ENCODE measurements around the gene GJC1. TPM values are rescaled to one million over a fixed set of nuclear protein-coding genes. Genes with fewer than 3 reads are reported as not detected.

GJC1 gene
- total and polyA plus RNA-seq, 2 of the 8 experiments (the other 6 are each of a cell fraction or from before 2014, with no cell fraction given), result 29.1 to 154 TPM

DNA sequence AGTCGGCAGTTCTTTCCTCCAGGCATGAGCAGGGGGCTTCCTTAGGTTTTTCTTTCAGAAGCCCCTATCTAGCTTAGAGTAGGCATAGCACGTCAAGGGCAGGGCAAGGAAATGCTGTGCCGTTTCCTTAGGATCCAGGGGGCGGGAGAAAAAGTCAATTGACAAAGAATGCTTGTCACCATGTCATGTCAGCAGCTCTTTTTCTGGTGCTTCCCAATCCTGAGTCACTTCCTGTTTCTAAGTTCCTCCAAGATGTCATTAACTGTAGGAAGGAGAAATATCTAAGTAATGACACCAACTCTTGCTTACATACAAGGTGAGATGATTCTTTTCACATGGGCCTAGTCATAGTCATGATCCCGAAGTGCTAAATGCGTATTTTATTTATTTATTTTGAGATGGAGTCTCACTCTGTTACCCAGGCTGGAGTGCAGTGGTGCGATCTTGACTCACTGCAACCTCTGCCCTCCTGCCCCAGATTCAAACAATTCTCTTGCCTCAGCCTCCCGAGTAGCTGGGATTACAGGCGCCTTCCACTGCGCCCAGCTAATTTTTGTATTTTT is 35.2 kb downstream of the GJC1 start:
- Histone ChIP-seq H3K9me3 (ENCODE audit: insufficient read depth in 2 of 2, low read depth in 1 of 2, low read length in 1 of 2) (no peaks in the 10 kb centered on the region), H2BK20ac (ENCODE audit: low read length) (no peak overlapping the region), H3K4me3 (ENCODE audit: extremely low read depth in 1 of 4, insufficient read depth in 2 of 4, low read depth in 3 of 4, low read length in 4 of 4) (no peak overlapping the region), H3K27ac (ENCODE audit: low read depth, low read length) (no peak overlapping the region), H4K5ac (ENCODE audit: insufficient read length, low read depth, low read length) (no peak overlapping the region), H3K9ac (replicated peaks in 1 of 4; ENCODE audit: extremely low read depth in 1 of 4, low read depth in 3 of 4, low read length in 3 of 4) (no peak overlapping the region), H3K4ac (replicated peaks; ENCODE audit: insufficient read length, low read depth, low read length) (no peak overlapping the region), H3K79me1 (ENCODE audit: low read depth, low read length) (no peaks in the 10 kb centered on the region), H2BK5ac (ENCODE audit: low read depth, low read length) (no peak overlapping the region), H2BK120ac (replicated peaks; ENCODE audit: low read depth, low read length) (no peak overlapping the region), H4K20me1 (replicated peaks in 1 of 2; ENCODE audit: control insufficient read depth in 1 of 2, insufficient read depth in 2 of 2, low read length in 2 of 2) (peaks cover 0 to 5% of the 10 kb centered on the region in 2 experiments), H2AK5ac (ENCODE audit: low read depth, low read length) (no peak overlapping the region), H2AFZ (ENCODE audit: low read length) (no peak overlapping the region), H3K36me3 (ENCODE audit: control insufficient read depth in 2 of 4, insufficient read depth in 4 of 4, low read length in 3 of 4) (peaks cover 0 to 5% (median 4%) of the 10 kb centered on the region in 4 experiments; a peak in 4 of 8 replicates), H3K23ac (ENCODE audit: insufficient read length) (no peak overlapping the region), H3K14ac (ENCODE audit: insufficient read length) (no peak overlapping the region), H3K23me2 (ENCODE audit: low read depth, low read length) (no peaks in the 10 kb centered on the region), H4K8ac (ENCODE audit: extremely low read depth, insufficient read depth, low read length) (no peak overlapping the region), H3K56ac (replicated peaks; ENCODE audit: insufficient read length, low read depth, low read length) (no peak overlapping the region), H4K91ac (replicated peaks; ENCODE audit: insufficient read length, low read length) (no peak overlapping the region), H3K18ac (ENCODE audit: extremely low read depth, low read length) (no peak overlapping the region), H2BK12ac (ENCODE audit: low read depth, low read length) (no peak overlapping the region), H2BK15ac (ENCODE audit: low read length) (no peak overlapping the region), H3K27me3 (replicated peaks in 1 of 4; ENCODE audit: control insufficient read depth in 3 of 4, extremely low read depth in 1 of 4, insufficient read depth in 3 of 4, low read length in 3 of 4) (no peaks in the 10 kb centered on the region), H3K79me2 (ENCODE audit: control insufficient read depth in 1 of 2, insufficient read depth in 2 of 2, low read length in 2 of 2) (no peaks in the 10 kb centered on the region), H3K4me2 (ENCODE audit: insufficient read depth in 1 of 2, low read depth in 2 of 2, low read length in 2 of 2) (no peak overlapping the region), H3K4me1 (replicated peaks in 1 of 4; ENCODE audit: control insufficient read depth in 3 of 4, insufficient read depth in 4 of 4, low read length in 3 of 4) (peaks cover 0 to 3% (median 1%) of the 10 kb centered on the region in 4 experiments; a peak in 2 of 7 replicates)
- FAIRE-seq (no peak), DNase-seq (ENCODE audit: low read depth in 1 of 2, low spot score in 2 of 2) (no peak)
- TF ChIP-seq POLR2AphosphoS5 (IDR thresholded peaks at IDR 0.05; ENCODE audit: low read depth, low read length), result no peak
- TF ChIP-seq FOSL1 (IDR thresholded peaks at IDR 0.05; ENCODE audit: insufficient read depth, low read depth, low read length), result no peak
- TF ChIP-seq SP4 (IDR thresholded peaks at IDR 0.05; ENCODE audit: low read length), result no peak
- no peak for TF ChIP-seq SIRT6 (IDR thresholded peaks at IDR 0.05; ENCODE audit: low read length)
- no peak for TF ChIP-seq GTF2F1 (IDR thresholded peaks at IDR 0.05; ENCODE audit: borderline replicate concordance, low read depth, low read length)
- TF ChIP-seq YY1 (IDR thresholded peaks at IDR 0.05; ENCODE audit: low read depth, low read length), result no peak
- TF ChIP-seq USF2 (IDR thresholded peaks at IDR 0.05; ENCODE audit: low read length), result no peak
- TF ChIP-seq KDM4A (IDR thresholded peaks at IDR 0.05; ENCODE audit: low read depth, low read length, severe bottlenecking), result no peak
- no peak for TF ChIP-seq POLR2A (IDR thresholded peaks at IDR 0.05; ENCODE audit: control extremely low read depth in 1 of 2, low read depth in 2 of 2, low read length in 2 of 2)
- TF ChIP-seq CREB1 (IDR thresholded peaks at IDR 0.05), result no peak
- ChIA-PET CTCF (ENCODE audit: partially characterized antibody) (interaction anchor here (0.8 to 3.4 kb wide), 10 partner anchors 8 to 227 kb away, joined by 3 to 22 read pairs (median 4); no protein-coding TSS in a partner anchor), POLR2A (ENCODE audit: partially characterized antibody) (interaction anchor here (0.7 to 2.4 kb wide), 18 partner anchors 8 to 216 kb away, joined by 3 to 11 read pairs (median 4); partner anchors contain the start of gene HIGD1B)
- WGBS, 2 experiments (ENCODE audit: extremely low coverage in 1 of 2, insufficient coverage in 1 of 2, insufficient read length in 1 of 2, insufficient replicate concordance in 2 of 2, low coverage in 1 of 2, low lambda C conversion rate in 2 of 2, missing lambda C conversion rate in 1 of 2), result 75% methylated on average over 10 of the region's 10 CpGs; no CpG with 5 or more reads in 1 of the 2 experiments

Measured in H1 (cell line).